GM10266 (cell line): Measurements from ENCODE around the gene NRGN.

Experiments
- DNase-seq: peaks from one replicate; pipeline ENCODE4 v3.0.0; 2012; ENCODE audit errors: extremely low spot score
- CTCF ChIP-seq: IDR thresholded peaks from 2 replicates; pipeline ENCODE4 v1.5.1; 2012; ENCODE audit warnings: mild to moderate bottlenecking, low read depth; ENCODE audit not compliant: control insufficient read depth, insufficient read depth; ENCODE audit errors: missing control alignments

NRGN gene

GRCh38 chr11:124753205-124753604, 13.5 kb downstream of the NRGN start:
- no peak for DNase-seq
- TF ChIP-seq CTCF: no peak

GRCh38 chr11:124753624-124754023, 13.9 kb downstream of the NRGN start:
- no peak for DNase-seq
- no peak for TF ChIP-seq CTCF

GRCh38 chr11:124754309-124754708, 14.6 kb downstream of the NRGN start:
- no peak for DNase-seq

GRCh38 chr11:124754710-124755109, 15.0 kb downstream of the NRGN start:
- no peak for DNase-seq

More at GRCh38 chr11:124754309-124754708, 14.6 kb downstream of the NRGN start:
- TF ChIP-seq CTCF: no peak

GRCh38 chr11:124756033-124756752, 16.5 kb downstream of the NRGN start:
- no peak for TF ChIP-seq CTCF
- DNase-seq: no peak

More at GRCh38 chr11:124754710-124755109, 15.0 kb downstream of the NRGN start:
- TF ChIP-seq CTCF: no peak

- no peak for TF ChIP-seq CTCF
- DNase-seq: no peak
Measured at GRCh38 chr11:124756753-124757227, 17.0 kb downstream of the NRGN start.

- DNase-seq: no peak
- TF ChIP-seq CTCF: no peak
Measured at GRCh38 chr11:124757320-124757719, 17.6 kb downstream of the NRGN start.
